Ishikawa (cell line): ENCODE measurements around the gene AGAP1.

ENCODE experiments used
- CEBPB ChIP-seq: IDR thresholded peaks from 2 replicates; pipeline ENCODE4 v1.6.1; 2012
- CREB1 ChIP-seq: IDR thresholded peaks from 2 replicates; pipeline ENCODE4 v1.6.1; 2012; ENCODE audit warnings: low read depth
- EGR1 ChIP-seq: IDR thresholded peaks from 2 replicates; pipeline ENCODE4 v1.6.1; 2012
- EP300 ChIP-seq: IDR thresholded peaks from 2 replicates; pipeline ENCODE4 v1.6.1; 2012; ENCODE audit warnings: borderline replicate concordance
- FOXM1 ChIP-seq: IDR thresholded peaks from 2 replicates; pipeline ENCODE4 v1.6.1; 2012; ENCODE audit warnings: low read depth, borderline replicate concordance
- MAX ChIP-seq: IDR thresholded peaks from 2 replicates; pipeline ENCODE4 v1.6.1; 2012
- RAD21 ChIP-seq: IDR thresholded peaks from 2 replicates; pipeline ENCODE4 v1.6.1; 2012; ENCODE audit warnings: low read depth
- TAF1 ChIP-seq: IDR thresholded peaks from 2 replicates; pipeline ENCODE4 v1.6.1; 2012; ENCODE audit warnings: low read depth, mild to moderate bottlenecking
- TEAD4 ChIP-seq: IDR thresholded peaks from 2 replicates; pipeline ENCODE4 v1.6.1; 2012
- YY1 ChIP-seq: IDR thresholded peaks from 2 replicates; pipeline ENCODE4 v1.6.1; 2012; ENCODE audit warnings: low read depth
- ZBTB7A ChIP-seq: IDR thresholded peaks from 2 replicates; pipeline ENCODE4 v1.6.1; 2012; ENCODE audit warnings: low read depth
- TF ChIP-seq, protein P1 (sequence below): IDR thresholded peaks from 2 replicates; pipeline ENCODE4 v1.6.1; 2012; ENCODE audit warnings: low read depth, mild to moderate bottlenecking

DNA sequence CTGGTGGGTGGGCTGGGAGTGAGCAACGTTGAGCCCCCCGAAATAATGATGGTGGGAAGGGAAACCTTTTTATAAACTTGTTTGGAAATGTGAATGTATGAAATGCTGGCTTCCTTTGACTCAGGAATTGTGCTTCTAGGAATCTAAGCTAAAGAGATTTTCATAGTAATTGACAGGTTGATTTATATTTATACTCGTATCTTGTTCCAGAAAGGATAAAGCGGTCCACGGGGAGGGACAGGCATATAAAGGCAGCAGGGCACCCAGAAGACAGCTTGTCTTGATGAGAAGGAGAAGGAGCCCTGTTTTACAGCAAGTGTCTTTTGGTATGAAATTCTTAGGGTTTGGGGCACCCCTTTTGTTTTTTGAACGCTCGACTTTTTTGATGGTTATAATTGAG, 157.8 kb downstream of the AGAP1 start:
- TF ChIP-seq YY1 (no peak), RAD21 (no peak), ZBTB7A (no peak), TEAD4 (no peak), CEBPB (no peak), MAX (no peak), CREB1 (no peak), EGR1 (no peak), TAF1 (no peak), FOXM1 (no peak), EP300 (no peak)
- TF ChIP-seq, protein P1, sequence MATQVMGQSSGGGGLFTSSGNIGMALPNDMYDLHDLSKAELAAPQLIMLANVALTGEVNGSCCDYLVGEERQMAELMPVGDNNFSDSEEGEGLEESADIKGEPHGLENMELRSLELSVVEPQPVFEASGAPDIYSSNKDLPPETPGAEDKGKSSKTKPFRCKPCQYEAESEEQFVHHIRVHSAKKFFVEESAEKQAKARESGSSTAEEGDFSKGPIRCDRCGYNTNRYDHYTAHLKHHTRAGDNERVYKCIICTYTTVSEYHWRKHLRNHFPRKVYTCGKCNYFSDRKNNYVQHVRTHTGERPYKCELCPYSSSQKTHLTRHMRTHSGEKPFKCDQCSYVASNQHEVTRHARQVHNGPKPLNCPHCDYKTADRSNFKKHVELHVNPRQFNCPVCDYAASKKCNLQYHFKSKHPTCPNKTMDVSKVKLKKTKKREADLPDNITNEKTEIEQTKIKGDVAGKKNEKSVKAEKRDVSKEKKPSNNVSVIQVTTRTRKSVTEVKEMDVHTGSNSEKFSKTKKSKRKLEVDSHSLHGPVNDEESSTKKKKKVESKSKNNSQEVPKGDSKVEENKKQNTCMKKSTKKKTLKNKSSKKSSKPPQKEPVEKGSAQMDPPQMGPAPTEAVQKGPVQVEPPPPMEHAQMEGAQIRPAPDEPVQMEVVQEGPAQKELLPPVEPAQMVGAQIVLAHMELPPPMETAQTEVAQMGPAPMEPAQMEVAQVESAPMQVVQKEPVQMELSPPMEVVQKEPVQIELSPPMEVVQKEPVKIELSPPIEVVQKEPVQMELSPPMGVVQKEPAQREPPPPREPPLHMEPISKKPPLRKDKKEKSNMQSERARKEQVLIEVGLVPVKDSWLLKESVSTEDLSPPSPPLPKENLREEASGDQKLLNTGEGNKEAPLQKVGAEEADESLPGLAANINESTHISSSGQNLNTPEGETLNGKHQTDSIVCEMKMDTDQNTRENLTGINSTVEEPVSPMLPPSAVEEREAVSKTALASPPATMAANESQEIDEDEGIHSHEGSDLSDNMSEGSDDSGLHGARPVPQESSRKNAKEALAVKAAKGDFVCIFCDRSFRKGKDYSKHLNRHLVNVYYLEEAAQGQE = no peak
